HG02943 (cell line): Measurements from ENCODE around the gene ZNF609.

Experiments used
- ATAC-seq: cut with Tn5 transposase; IDR thresholded peaks from one replicate; pipeline ENCODE4 v1.9.1; 2021; ENCODE audit warnings: mild to moderate bottlenecking, low read depth, moderate library complexity; ENCODE audit not compliant: unreplicated experiment

Gene ZNF609

GRCh38 chr15:64460206-64460723 is at the start of gene ZNF609:
ZNF609 (plus strand) TSS chr15:64460578; CDS start chr15:64499420, 38,842 bp downstream.
- ATAC-seq: peak; percentile 48

GRCh38 chr15:64412216-64412615 is 48.2 kb upstream of the ZNF609 start:
- no peak for ATAC-seq

- ATAC-seq: no peak
Observed at GRCh38 chr15:64422697-64423096, 37.7 kb upstream of the ZNF609 start.

- ATAC-seq: no peak
Observed at GRCh38 chr15:64423970-64424369, 36.4 kb upstream of the ZNF609 start.

DNA sequence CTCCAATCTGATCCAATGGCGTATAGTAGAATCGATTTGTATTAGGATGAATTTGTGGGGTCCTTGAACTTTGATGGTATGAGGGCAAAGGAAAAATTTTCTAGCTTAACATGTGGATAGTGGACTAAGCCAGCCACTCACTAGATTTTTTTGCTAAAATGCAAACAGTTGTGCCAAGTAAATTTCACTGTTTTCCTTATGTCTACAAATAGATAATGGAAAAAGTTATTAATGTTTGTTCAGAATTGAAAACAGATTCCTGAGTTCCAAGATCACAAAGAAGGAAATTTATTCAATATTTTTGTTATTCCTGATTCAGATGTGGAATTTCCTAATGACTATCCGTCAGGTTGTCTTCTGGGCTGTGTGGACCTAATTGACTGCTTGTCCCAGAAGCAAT is 35.2 kb upstream of the ZNF609 start:
- no peak for ATAC-seq

DNA sequence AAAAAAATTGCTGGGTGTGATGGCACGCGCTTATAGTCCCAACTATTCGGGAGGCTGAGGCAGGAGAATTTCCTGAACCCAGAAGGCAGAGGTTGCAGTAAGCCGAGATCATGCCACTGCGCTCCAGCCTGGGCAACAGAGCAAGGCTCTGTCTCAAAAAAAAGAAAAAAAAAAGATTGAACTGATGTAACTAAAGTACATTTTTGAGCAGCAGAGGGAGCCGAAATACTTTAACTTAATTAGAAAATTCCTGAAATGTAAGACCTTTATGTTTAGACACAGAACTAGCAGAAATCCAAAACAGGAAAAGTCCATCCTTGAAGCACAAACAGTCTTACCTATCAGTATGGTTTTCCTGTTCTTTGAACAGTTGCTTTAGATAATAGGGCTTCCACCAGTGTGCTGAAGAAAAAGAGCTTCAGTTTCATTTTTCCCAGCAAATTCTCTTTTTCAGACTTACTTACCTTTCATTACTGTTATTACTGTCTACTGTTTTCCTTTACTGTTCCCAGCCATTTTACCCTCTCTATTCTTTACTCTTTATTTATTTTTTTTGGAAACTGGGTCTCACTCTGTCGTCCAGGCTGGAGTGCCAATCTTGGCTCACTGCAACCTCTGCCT is 33.4 kb upstream of the ZNF609 start:
- ATAC-seq: no peak

DNA sequence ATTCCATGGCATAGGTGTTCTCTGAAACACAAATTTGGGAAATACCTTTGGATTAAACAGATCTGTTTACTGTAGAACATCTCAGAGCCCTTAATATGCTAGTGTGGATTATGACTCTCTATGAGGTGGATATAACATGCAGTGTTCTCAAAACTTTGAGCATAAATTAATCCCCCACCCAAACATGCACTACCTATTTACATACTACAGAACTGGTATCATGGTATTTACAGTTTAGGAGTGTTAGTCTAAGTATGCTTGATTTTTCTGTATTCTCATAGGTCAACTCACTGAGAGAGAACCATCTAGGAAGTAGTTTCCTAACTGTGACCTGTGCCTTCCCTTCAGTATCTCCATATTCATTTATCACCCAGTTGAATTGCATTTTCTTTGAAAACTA is 30.9 kb upstream of the ZNF609 start:
- ATAC-seq: no peak

GRCh38 chr15:64430000-64430735 is 30.2 kb upstream of the ZNF609 start:
- no peak for ATAC-seq

DNA sequence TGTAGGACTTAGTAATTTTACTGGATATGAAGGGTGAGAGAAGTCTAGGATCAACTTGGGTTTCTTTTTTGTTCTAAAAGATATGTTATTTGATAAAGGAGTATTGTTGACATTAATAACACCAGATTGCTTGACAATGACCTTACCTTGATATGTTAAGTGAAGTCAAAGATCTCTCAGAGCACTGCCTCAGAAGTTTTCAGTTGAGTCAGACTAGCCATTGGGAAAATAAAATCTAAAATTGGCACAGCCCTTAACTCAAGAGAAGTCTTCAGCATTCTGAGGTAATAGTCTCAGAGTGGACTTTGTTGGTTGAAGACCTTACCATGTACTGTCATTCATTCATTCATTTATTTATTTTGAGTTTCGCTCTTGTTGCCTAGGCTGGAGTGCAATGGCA is 22.4 kb upstream of the ZNF609 start:
- ATAC-seq: no peak

DNA sequence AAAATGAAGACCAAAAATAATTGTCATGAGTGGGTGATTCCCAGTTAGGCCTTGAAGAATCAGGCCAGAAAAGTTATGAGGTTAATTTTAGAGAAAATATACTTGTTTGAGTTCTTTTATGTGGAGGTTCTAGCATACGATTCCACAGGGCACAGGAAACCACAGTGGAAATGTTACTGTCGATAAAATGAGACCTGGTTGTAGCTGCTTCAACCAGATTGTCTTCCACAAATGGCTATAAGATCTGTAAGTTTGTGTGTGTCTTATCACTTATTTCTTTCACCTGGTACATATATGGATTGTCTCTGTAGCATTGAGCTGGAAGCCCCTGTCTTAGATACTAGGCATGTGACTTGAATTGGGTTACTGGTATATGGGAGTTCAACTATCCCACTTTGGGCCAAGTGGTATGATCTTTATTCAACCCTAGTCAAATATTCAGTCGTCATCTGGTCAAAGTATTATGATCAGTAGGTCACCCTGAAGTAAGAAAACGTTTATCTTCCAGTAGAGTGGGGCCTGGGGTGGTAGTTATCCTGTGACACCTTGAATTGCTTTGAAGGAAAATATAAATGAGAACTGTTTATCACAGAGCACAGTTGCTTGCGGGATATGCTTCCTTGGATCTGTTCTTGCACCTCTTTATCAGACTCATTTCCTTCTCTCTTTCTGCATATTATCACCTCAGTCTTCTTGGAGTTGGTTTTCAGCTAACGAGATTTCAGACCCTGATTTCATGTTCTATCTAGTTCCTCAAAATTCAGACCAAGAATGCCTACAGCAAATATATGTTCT is 21.5 kb upstream of the ZNF609 start:
- ATAC-seq: no peak

GRCh38 chr15:64441852-64442251 is 18.5 kb upstream of the ZNF609 start:
- ATAC-seq: no peak

GRCh38 chr15:64443016-64443415 is 17.4 kb upstream of the ZNF609 start:
- no peak for ATAC-seq

DNA sequence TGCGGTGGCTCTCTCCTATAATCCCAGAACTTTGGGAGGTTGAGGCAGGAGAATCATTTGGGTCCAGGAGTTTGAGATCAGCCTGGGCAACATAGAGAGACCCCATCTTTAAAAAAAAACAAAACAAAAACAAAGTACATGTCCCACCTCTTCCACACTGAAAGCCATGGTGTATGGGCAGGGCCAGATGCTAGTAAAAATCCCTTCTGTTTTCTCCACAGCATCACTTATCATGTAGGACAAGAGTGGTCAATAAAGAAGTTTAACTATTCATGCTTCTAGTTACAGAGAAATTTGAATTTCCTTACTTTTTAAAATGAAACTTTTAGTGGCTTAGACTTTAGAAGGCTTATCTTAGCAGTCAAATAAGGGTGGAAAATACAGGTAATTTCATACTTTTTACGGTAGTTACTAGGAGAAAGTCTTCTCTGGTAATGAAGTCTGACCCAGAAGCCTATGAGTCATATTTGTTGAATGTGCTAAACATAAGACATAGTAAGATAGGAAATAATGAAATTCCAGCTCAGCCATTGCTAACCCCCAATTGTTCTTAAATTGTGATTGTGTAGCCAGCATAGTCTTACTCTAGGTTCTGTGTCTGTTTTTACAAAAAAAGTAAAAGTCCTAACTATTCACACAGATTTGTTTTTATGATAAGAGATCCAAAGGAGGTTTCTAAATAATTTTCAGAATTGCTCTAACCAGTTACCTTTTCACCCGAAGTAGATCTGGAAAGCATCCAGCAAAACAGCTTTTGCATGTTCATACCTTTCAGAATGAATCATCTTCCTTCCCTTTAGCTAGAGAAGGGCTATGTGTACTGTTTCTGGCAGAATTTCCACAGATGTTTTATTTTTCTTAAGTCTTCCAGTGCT is 16.4 kb upstream of the ZNF609 start:
- ATAC-seq: no peak

- no peak for ATAC-seq
Observed at GRCh38 chr15:64444836-64445235, 15.5 kb upstream of the ZNF609 start.

- no peak for ATAC-seq
Observed at GRCh38 chr15:64447536-64448315, 12.7 kb upstream of the ZNF609 start.

DNA sequence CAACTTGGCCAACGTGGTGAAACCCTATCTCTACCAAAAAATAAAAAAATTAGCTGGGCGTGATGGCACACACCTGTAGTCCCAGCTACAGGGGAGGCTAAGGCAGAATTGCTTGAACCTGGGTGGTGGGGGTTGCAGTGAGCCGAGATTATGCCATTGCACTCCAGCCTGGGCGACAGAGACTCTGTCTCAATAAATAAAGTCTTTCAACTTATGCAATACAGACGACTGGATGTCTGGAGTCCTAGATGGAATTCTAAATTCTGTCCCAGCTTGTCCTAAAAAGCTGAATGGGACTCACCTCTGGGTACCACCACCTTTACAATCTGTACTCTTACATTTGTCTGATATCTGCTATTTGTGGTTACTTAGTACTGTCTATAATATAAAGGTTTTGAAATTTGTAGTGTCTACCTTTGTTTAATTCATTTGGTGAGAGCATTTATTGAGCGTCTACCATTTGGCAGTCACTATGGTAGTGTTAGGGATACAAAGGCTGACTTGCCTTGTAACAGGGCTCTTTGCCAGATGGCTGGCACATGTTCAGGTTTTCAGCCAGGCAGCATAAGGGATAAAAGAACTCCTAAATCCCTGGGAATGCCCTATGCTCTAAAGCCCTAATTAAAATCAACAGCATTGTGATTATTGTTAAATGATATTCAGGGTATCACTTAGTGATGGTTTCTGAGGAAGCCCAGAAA is 7.2 kb upstream of the ZNF609 start:
- ATAC-seq: no peak

DNA sequence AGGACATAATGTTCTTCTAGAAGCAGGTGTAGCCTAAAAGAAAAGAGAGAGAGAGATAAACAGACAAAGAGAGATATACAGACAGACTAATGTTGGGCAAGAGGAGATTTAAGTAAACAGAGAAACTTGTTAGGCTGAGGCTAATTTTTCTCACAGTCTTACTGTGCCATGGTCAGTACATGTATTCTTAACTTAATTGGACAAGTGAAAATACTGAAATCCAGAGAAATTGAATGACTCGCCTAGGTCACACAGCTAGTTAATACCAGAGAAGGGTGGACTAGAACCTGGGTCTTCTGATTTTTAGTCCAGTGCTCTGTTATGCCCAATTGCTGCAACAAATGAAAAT is 6.7 kb upstream of the ZNF609 start:
- no peak for ATAC-seq

DNA sequence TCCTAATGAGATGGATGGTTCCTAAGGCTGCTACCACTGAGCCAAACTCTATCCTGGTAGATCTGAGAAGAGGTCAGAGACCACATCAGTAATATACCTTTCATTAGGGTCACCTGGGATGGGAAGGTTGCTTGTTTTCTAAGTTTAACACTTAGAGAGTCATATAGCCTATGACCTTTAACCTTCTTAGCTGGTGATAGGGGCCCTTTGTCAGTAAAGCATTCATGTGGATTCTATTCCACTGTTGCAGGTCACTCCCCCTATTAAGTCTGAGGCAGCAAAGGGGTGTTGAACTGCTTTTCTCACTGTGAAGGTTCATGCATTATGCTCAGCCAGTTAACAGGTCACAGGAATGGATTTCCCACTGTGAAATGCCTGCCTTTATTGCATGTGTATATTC is 6.1 kb upstream of the ZNF609 start:
- no peak for ATAC-seq

GRCh38 chr15:64455961-64456371 is 4.4 kb upstream of the ZNF609 start:
- ATAC-seq: no peak
